Gastrocnemius medialis (tissue), 4 donors: ENCODE results near the gene NTNG2. TPM values are rescaled to one million over a fixed set of nuclear protein-coding genes. Genes with fewer than 3 reads are reported as not detected.

Experiments
- ATAC-seq, 2 donors: fragments of 150-250 bp; one replicate each; pipeline ENCODE4 v1.9.1; 2016
- DNase-seq, 2 donors: peaks; one replicate each; pipeline ENCODE4 v3.0.0-alpha.2; 2019
- H3K27ac ChIP-seq, 4 donors: fragments of 200-600 bp; sonication (generic); 1 replicate in 1 of 4; 2 replicates in 3 of 4; pipeline ENCODE4 v1.5.1; 2016 to 2018; ENCODE audit warnings: mild to moderate bottlenecking in 2 of 4, moderate library complexity in 1 of 4
- H3K27me3 ChIP-seq, 3 donors: fragments of 200-600 bp; sonication (generic) in 2 of 3; 1 replicate in 1 of 3; 2 replicates in 2 of 3; pipeline versions ENCODE4 v1.5.1 to v1.6.0; 2016 to 2019; ENCODE audit warnings: mild to moderate bottlenecking in 1 of 3, moderate library complexity in 1 of 3
- H3K36me3 ChIP-seq, 2 donors: fragments of 200-600 bp; sonication (generic) in 1 of 2; one replicate each; pipeline ENCODE4 v1.5.1; 2017 to 2018
- H3K4me1 ChIP-seq, 2 donors: fragments of 200-600 bp; sonication (generic) in 1 of 2; one replicate each; pipeline ENCODE4 v1.5.1; 2016 to 2017; ENCODE audit warnings: mild to moderate bottlenecking in 2 of 2
- H3K4me3 ChIP-seq, 4 donors: fragments of 200-600 bp; sonication (generic) in 3 of 4; 1 replicate in 1 of 4; 2 replicates in 3 of 4; pipeline ENCODE4 v1.5.1; 2016 to 2019; ENCODE audit warnings: mild to moderate bottlenecking in 2 of 4
- H3K9me3 ChIP-seq, 3 donors: fragments of 200-600 bp; sonication (generic) in 2 of 3; 1 replicate in 1 of 3; 2 replicates in 2 of 3; pipeline ENCODE4 v1.5.1; 2016 to 2019
- POLR2A ChIP-seq, 2 donors: fragments of 450-650 bp; IDR thresholded peaks; one replicate each; pipeline ENCODE4 v1.6.1; 2017; ENCODE audit warnings: antibody characterized with exemption in 2 of 2, mild to moderate bottlenecking in 2 of 2, moderate library complexity in 2 of 2
- in situ Hi-C, 4 donors: fragments of 200-750 bp; cut with MboI; loops; one replicate each; pipeline versions ENCODE4 v1.15.0 to v1.8.0; 2017; ENCODE audit warnings: low sequenced_read_pairs in 4 of 4
- intact Hi-C: fragments of 100-400 bp; cut with DNase I; formaldehyde crosslinking; loops from one replicate; pipeline ENCODE4 v1.15.1; 2023; ENCODE audit warnings: low total_unique reads
- total RNA-seq, 4 donors: library from RNA; depleted of rRNA; stranded (reverse); fragments of >200 nt; gene quantifications; one replicate each; pipeline versions ENCODE4 v1.1.0 to v1.2.3, GENCODE V29; 2016
- TF ChIP-seq, protein P1 (sequence below), 5 experiments: fragments of 450-650 bp in 3 of 5; fragments of 200-600 bp in 2 of 5; sonication (generic) in 2 of 5; IDR thresholded peaks in 4 of 5; conservative IDR thresholded peaks in 1 of 5; 1 replicate in 4 of 5; 2 replicates in 1 of 5; pipeline ENCODE4 v1.5.1; 2016 to 2019; ENCODE audit warnings: antibody characterized with exemption in 5 of 5, mild to moderate bottlenecking in 3 of 5, moderate library complexity in 3 of 5

NTNG2 gene
- total RNA-seq, 4 donors from 2014 or later = 0.15 to 0.61 (median 0.19) TPM

DNA sequence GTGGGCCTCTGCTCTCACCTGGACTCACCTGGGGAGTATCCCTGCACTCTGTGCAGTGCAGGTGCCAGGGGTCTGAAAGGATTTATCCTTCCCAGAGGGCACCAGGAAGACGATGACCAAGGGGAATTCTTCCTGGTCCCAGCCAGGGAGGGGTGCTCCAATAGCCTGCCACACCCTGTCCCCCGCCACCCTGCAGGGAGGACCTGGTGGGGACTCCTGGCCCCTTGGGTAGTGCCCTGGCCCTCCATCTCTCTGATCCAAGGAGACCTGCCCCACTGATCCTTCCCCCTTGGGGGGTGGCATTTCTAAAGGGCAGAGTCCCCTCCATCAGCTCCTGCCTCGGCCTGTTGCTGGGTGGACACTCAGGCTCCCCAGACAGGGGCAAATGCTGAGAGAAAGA is 70.7 kb downstream of the NTNG2 start:
- H3K27ac ChIP-seq = no peak overlapping the region
- H3K4me3 ChIP-seq = no peak overlapping the region
- H3K27me3 ChIP-seq = peaks cover 0 to 15% (median 9%) of the 10 kb centered on the region in 3 donors
- TF ChIP-seq, protein P1, sequence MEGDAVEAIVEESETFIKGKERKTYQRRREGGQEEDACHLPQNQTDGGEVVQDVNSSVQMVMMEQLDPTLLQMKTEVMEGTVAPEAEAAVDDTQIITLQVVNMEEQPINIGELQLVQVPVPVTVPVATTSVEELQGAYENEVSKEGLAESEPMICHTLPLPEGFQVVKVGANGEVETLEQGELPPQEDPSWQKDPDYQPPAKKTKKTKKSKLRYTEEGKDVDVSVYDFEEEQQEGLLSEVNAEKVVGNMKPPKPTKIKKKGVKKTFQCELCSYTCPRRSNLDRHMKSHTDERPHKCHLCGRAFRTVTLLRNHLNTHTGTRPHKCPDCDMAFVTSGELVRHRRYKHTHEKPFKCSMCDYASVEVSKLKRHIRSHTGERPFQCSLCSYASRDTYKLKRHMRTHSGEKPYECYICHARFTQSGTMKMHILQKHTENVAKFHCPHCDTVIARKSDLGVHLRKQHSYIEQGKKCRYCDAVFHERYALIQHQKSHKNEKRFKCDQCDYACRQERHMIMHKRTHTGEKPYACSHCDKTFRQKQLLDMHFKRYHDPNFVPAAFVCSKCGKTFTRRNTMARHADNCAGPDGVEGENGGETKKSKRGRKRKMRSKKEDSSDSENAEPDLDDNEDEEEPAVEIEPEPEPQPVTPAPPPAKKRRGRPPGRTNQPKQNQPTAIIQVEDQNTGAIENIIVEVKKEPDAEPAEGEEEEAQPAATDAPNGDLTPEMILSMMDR (IDR thresholded peaks at IDR 0.05 in 4 of 5, conservative IDR thresholded peaks at IDR 0.05 in 1 of 5) = no peak
- no peak for TF ChIP-seq POLR2A (IDR thresholded peaks at IDR 0.05)
- DNase-seq (no peak), ATAC-seq (no peak)
- in situ Hi-C loops = loop anchor here in 1 of 4 donors (10.0 kb wide), 1 partner anchor 58 kb away; no protein-coding TSS in a partner anchor
- peaks cover 0 to 4% of the 10 kb centered on the region in 2 donors for H3K4me1 ChIP-seq
- intact Hi-C loops = loop anchor here (10.0 kb wide), 1 partner anchor 332 kb away; no protein-coding TSS in a partner anchor
- no peaks in the 10 kb centered on the region for H3K36me3 ChIP-seq
- H3K9me3 ChIP-seq = no peaks in the 10 kb centered on the region

GRCh38 chr9:132233138-132233537 is 71.3 kb downstream of the NTNG2 start:
- Histone ChIP-seq H3K4me3 (no peak overlapping the region), H3K27me3 (peaks cover 0 to 15% (median 9%) of the 10 kb centered on the region in 3 donors), H3K27ac (no peak overlapping the region), H3K9me3 (no peaks in the 10 kb centered on the region), H3K4me1 (peaks cover 0 to 4% of the 10 kb centered on the region in 2 donors), H3K36me3 (no peaks in the 10 kb centered on the region)
- intact Hi-C loops (loop anchor here (10.0 kb wide), 1 partner anchor 332 kb away; no protein-coding TSS in a partner anchor), in situ Hi-C loops (loop anchor here in 1 of 4 donors (10.0 kb wide), 1 partner anchor 58 kb away; no protein-coding TSS in a partner anchor)
- no peak for DNase-seq
- ATAC-seq = no peak
- TF ChIP-seq POLR2A (IDR thresholded peaks at IDR 0.05) = no peak
- TF ChIP-seq, protein P1 (IDR thresholded peaks at IDR 0.05 in 4 of 5, conservative IDR thresholded peaks at IDR 0.05 in 1 of 5) = no peak

DNA sequence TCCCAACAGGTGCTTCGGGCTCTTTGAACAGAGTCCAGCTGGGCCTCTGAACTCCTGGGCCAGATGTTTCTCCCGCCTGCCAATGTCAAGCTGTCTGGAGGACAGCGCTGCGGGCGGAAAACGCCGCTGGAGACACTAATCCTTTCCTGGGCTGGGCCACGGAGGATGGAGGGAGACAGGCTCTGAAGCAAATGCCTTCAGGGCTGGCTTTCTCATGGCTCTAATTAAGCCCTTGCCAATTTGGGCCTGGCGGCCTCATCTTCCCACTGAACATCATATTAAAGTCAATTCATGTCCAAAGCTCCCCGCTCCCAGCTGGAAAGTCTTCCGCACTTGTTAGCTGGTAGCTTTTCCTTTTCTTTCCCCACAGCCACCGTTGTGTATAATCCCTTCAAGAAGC is 72.7 kb downstream of the NTNG2 start:
- Histone ChIP-seq H3K27me3 (peaks cover 0 to 15% (median 9%) of the 10 kb centered on the region in 3 donors), H3K4me3 (no peak overlapping the region), H3K36me3 (no peaks in the 10 kb centered on the region), H3K27ac (no peak overlapping the region), H3K9me3 (no peaks in the 10 kb centered on the region), H3K4me1 (peaks cover 0 to 4% of the 10 kb centered on the region in 2 donors)
- TF ChIP-seq, protein P1 (IDR thresholded peaks at IDR 0.05 in 4 of 5, conservative IDR thresholded peaks at IDR 0.05 in 1 of 5) = no peak
- TF ChIP-seq POLR2A (IDR thresholded peaks at IDR 0.05) = no peak
- DNase-seq = no peak
- ATAC-seq = no peak
- intact Hi-C loops = loop anchor here (10.0 kb wide), 1 partner anchor 330 kb away; no protein-coding TSS in a partner anchor
- in situ Hi-C loops = loop anchor here in 1 of 4 donors (10.0 kb wide), 1 partner anchor 60 kb away; no protein-coding TSS in a partner anchor

- DNase-seq = no peak
- no peaks in the 10 kb centered on the region for H3K9me3 ChIP-seq
- H3K27ac ChIP-seq = no peak overlapping the region
- H3K4me3 ChIP-seq = no peak overlapping the region
- ATAC-seq = no peak
- peaks cover 0 to 4% of the 10 kb centered on the region in 2 donors for H3K4me1 ChIP-seq
- TF ChIP-seq, protein P1 (IDR thresholded peaks at IDR 0.05 in 4 of 5, conservative IDR thresholded peaks at IDR 0.05 in 1 of 5) = no peak
- TF ChIP-seq POLR2A (IDR thresholded peaks at IDR 0.05) = no peak
- intact Hi-C loops = loop anchor here (10.0 kb wide), 1 partner anchor 330 kb away; no protein-coding TSS in a partner anchor
- H3K27me3 ChIP-seq = peaks cover 0 to 15% (median 9%) of the 10 kb centered on the region in 3 donors
- in situ Hi-C loops = loop anchor here in 1 of 4 donors (10.0 kb wide), 1 partner anchor 60 kb away; no protein-coding TSS in a partner anchor
- no peaks in the 10 kb centered on the region for H3K36me3 ChIP-seq
Measured at GRCh38 chr9:132235125-132235524, 73.3 kb downstream of the NTNG2 start.
